Measurements from ENCODE around the gene DCTD. TPM values are rescaled to one million over a fixed set of nuclear protein-coding genes. Genes with fewer than 3 reads are reported as not detected.

Gene DCTD
- total RNA-seq = 102 and 105 TPM in 2 replicates

DNA sequence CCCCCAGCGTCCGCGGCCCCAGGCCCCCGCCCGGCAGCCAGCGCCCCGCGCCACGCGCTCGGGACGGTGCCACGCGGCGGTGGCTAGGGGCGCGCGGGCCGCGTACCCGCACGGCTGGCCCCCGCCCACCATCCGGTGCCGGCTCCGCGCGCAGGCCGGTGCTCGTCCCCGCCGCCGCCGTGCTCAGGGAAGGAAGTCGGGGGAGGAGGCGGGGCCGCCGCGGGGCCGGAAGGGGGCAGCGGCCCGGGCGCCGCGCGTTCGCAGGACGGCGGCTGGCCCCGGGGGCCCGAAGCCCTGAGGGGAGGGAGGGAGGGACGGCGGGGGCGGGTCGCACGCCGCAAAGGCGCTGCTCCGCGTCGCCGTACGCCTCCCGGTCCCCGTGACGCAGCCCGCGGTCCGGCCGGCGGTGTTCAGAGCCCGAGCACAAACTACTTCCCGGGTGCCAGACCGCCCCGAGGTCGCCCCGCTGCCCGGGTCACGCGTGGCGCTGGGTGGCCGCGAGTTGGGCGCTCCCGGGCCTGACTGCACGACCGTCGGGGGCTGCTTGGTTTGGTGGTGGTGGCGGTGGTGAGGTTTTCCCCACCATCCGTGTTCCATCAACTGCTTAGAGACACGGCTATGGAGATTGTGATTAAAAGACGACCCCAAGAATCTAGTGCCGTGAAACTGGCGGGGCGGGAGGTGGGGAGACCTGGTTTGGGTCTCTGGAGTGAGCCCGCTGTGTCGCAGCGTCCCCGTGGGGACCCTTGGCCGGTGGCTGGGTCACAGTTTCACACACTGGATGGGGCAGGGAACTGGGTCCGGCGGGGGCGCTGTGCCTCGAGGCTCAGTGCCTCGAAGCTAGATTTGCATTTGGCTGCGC, at the start of gene DCTD:
DCTD (minus strand) TSS at position 205 of the 862 bp plus-strand sequence. CDS start 1,818 bp downstream, outside the sequence.
- FAIRE-seq (no peak), DNase-seq (ENCODE audit: low read depth) (peak; percentile 32)
- Histone ChIP-seq H3K4me3 (ENCODE audit: low read depth, low read length) (peak within 1 kb of the TSS; percentile 67), H3K36me3 (ENCODE audit: control insufficient read depth, insufficient read depth, low read length) (peaks cover 17% of the 10 kb centered on the region), H3K27me3 (ENCODE audit: control insufficient read depth, insufficient read depth, low read length) (no peaks in the 10 kb centered on the region)
- TF ChIP-seq, protein P1, sequence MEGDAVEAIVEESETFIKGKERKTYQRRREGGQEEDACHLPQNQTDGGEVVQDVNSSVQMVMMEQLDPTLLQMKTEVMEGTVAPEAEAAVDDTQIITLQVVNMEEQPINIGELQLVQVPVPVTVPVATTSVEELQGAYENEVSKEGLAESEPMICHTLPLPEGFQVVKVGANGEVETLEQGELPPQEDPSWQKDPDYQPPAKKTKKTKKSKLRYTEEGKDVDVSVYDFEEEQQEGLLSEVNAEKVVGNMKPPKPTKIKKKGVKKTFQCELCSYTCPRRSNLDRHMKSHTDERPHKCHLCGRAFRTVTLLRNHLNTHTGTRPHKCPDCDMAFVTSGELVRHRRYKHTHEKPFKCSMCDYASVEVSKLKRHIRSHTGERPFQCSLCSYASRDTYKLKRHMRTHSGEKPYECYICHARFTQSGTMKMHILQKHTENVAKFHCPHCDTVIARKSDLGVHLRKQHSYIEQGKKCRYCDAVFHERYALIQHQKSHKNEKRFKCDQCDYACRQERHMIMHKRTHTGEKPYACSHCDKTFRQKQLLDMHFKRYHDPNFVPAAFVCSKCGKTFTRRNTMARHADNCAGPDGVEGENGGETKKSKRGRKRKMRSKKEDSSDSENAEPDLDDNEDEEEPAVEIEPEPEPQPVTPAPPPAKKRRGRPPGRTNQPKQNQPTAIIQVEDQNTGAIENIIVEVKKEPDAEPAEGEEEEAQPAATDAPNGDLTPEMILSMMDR (IDR thresholded peaks at IDR 0.05; ENCODE audit: insufficient read depth, low read length, severe bottlenecking) = peak; percentile 52

DNA sequence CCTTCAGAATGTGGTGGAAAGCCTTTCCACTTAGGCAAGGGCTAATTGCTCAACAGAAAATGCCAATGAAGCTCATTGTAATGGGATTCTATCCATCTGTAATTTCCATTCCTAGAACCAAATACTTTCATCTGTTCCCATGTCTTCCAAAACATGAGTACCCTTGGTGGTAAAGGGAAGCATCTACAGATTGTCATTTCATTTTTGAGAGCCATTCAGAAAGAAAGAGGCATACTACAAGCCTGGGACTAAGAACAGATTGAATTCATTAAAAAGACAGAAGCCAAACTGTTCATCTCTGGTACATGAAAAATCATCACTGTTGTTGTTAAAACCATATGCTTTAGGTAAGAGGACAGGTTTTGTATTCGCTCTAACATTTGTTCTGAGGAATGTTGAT, 43.6 kb upstream of the DCTD start:
- DNase-seq (ENCODE audit: low read depth) (no peak), FAIRE-seq (no peak)
- no peak overlapping the region for H3K4me3 ChIP-seq (ENCODE audit: low read depth, low read length)
- TF ChIP-seq, protein P1 (IDR thresholded peaks at IDR 0.05; ENCODE audit: insufficient read depth, low read length, severe bottlenecking) = no peak
- no peaks in the 10 kb centered on the region for H3K36me3 ChIP-seq (ENCODE audit: control insufficient read depth, insufficient read depth, low read length)
- H3K27me3 ChIP-seq (ENCODE audit: control insufficient read depth, insufficient read depth, low read length) = no peaks in the 10 kb centered on the region

DNA sequence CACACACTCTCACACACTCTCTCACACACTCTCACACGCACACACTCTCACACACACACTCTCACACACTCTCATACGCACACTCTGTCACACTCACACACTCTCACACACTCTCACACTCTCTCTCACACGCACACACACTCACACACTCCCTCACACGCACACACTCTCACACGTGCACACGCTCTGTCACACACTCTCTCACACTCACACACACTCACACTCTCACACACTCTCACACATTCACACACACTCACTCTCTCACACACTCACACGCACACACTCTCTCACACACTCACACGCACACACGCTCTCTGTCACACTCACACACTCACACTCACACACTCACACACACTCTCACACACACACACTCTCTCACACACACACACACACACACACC, 43.0 kb upstream of the DCTD start:
- TF ChIP-seq, protein P1 (IDR thresholded peaks at IDR 0.05; ENCODE audit: insufficient read depth, low read length, severe bottlenecking) = no peak
- FAIRE-seq = peak; percentile 99
- no peak for DNase-seq (ENCODE audit: low read depth)
- Histone ChIP-seq H3K36me3 (ENCODE audit: control insufficient read depth, insufficient read depth, low read length) (no peaks in the 10 kb centered on the region), H3K4me3 (ENCODE audit: low read depth, low read length) (no peak overlapping the region), H3K27me3 (ENCODE audit: control insufficient read depth, insufficient read depth, low read length) (no peaks in the 10 kb centered on the region)

DNA sequence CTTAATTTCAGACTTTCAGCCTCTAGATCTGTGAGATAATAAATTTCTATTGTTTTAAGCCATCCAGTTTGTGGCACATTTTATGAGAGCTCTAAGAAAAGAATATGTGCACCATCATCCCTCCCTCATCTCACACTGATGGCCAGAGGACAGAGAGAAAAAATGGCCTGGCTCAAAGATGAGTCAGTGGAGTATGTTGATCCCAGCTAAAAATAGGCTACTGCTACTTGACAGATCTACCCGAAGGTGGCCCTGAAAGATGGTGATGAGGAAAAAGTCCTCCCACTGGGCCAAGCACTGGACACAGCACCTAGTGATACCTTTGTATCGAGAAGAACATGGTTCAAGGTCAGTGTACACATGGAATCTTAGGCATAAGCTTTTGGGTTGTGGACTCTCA, 38.2 kb upstream of the DCTD start:
- Histone ChIP-seq H3K36me3 (ENCODE audit: control insufficient read depth, insufficient read depth, low read length) (no peaks in the 10 kb centered on the region), H3K4me3 (ENCODE audit: low read depth, low read length) (no peak overlapping the region), H3K27me3 (ENCODE audit: control insufficient read depth, insufficient read depth, low read length) (no peaks in the 10 kb centered on the region)
- TF ChIP-seq, protein P1 (IDR thresholded peaks at IDR 0.05; ENCODE audit: insufficient read depth, low read length, severe bottlenecking) = no peak
- no peak for DNase-seq (ENCODE audit: low read depth)
- FAIRE-seq = peak; percentile 36

DNA sequence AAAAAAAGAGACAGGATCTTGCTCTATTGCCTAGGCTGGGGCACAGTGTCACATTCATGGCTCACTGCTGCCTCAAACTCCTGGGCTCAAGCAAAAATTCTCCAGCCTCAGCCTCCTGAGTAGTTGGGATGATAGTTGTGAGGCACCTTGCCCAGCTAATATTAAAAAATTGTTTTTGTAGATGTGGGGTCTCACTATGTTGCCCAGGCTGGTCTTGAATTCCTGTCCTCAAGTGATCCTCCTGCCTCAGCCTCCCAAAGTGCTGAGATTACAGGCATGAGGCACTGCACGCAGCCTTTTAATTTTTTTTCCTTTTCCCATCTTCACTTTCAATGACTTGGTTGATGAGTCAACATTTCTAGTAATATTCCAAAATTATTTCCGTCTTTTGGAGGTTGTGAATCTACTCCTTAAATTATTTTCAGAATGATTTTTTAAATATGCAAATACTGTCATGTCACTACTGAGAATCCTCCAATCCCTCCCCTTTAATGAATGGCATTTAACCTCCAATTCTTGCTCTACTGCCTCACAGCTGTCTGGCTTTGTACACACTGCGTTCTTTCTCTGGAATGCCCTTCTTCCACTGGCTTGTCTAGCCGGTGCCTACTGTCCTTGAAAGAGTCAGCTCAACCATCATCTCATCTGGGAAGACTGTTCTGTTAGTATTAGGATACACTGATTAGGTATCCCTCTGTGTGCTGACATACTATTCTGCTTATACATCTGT, 27.5 kb upstream of the DCTD start:
- H3K4me3 ChIP-seq (ENCODE audit: low read depth, low read length) = no peak overlapping the region
- peaks cover 2% of the 10 kb centered on the region for H3K27me3 ChIP-seq (ENCODE audit: control insufficient read depth, insufficient read depth, low read length)
- TF ChIP-seq, protein P1 (IDR thresholded peaks at IDR 0.05; ENCODE audit: insufficient read depth, low read length, severe bottlenecking) = no peak
- FAIRE-seq (no peak), DNase-seq (ENCODE audit: low read depth) (no peak)
- no peaks in the 10 kb centered on the region for H3K36me3 ChIP-seq (ENCODE audit: control insufficient read depth, insufficient read depth, low read length)
